Ishikawa (cell line): ENCODE measurements around the gene SHMT1.

ENCODE experiments used
- CREB1 ChIP-seq: IDR thresholded peaks from 2 replicates; pipeline ENCODE4 v1.6.1; 2012; ENCODE audit warnings: low read depth
- EGR1 ChIP-seq: IDR thresholded peaks from 2 replicates; pipeline ENCODE4 v1.6.1; 2012
- EP300 ChIP-seq: IDR thresholded peaks from 2 replicates; pipeline ENCODE4 v1.6.1; 2012; ENCODE audit warnings: borderline replicate concordance
- MAX ChIP-seq: IDR thresholded peaks from 2 replicates; pipeline ENCODE4 v1.6.1; 2012
- RAD21 ChIP-seq: IDR thresholded peaks from 2 replicates; pipeline ENCODE4 v1.6.1; 2012; ENCODE audit warnings: low read depth
- TAF1 ChIP-seq: IDR thresholded peaks from 2 replicates; pipeline ENCODE4 v1.6.1; 2012; ENCODE audit warnings: low read depth, mild to moderate bottlenecking
- TCF12 ChIP-seq: IDR thresholded peaks from 2 replicates; pipeline ENCODE4 v1.6.1; 2012; ENCODE audit warnings: low read depth
- ZBTB7A ChIP-seq: IDR thresholded peaks from 2 replicates; pipeline ENCODE4 v1.6.1; 2012; ENCODE audit warnings: low read depth

DNA sequence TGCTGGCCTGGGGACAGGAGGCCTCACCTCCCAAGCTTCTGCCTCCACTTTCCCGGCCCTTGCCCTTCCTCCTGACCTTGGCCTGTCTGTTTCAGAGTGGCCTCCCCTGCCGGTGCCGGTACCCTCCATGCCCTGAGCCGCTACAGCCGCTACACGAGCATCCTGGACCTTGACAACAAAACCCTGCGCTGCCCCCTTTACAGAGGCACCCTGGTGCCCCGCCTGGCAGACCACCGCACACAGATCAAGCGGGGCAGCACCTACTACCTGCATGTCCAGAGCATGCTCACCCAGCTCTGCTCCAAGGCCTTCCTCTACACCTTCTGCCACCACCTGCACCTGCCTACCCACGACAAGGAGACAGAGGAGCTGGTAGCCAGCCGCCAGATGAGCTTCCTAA, 40.8 kb downstream of the SHMT1 start:
- TF ChIP-seq CREB1 (no peak), RAD21 (no peak), ZBTB7A (no peak), EGR1 (no peak), EP300 (no peak), TAF1 (no peak), MAX (no peak), TCF12 (no peak)
